B cell (primary cell): Measurements from ENCODE around the gene KCNT1.

Experiments used
- EZH2 ChIP-seq: IDR thresholded peaks from 2 replicates; pipeline ENCODE4 v1.6.1; 2012; ENCODE audit warnings: borderline replicate concordance, low read depth, mild to moderate bottlenecking, moderate library complexity, low read length; ENCODE audit not compliant: insufficient read depth, poor library complexity, severe bottlenecking
- TF ChIP-seq, protein P1 (sequence below): fragments of 200-600 bp; IDR thresholded peaks from one replicate; pipeline ENCODE4 v1.8.0; 2022; ENCODE audit warnings: antibody characterized with exemption, mild to moderate bottlenecking

DNA sequence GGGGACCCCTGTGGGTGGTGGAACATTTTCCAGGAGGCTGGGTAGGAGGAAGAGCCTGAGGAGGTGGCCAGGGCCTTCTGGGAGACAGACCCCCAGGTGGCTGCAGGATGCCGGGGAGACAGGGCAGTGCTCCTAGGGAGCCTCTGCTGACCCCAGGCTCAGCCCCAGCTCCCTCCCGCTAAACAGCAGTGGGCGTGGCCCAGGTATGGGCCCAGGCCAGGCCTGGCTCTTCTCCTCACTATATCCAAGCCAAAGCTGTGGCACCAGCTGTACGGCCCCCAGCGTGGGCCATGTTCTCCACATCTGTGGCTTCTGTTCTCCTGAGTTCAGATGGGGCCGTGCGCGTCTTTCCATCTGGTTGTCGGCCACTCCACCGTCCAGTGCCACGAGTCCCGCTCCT, 58.5 kb downstream of the KCNT1 start:
- TF ChIP-seq, protein P1, sequence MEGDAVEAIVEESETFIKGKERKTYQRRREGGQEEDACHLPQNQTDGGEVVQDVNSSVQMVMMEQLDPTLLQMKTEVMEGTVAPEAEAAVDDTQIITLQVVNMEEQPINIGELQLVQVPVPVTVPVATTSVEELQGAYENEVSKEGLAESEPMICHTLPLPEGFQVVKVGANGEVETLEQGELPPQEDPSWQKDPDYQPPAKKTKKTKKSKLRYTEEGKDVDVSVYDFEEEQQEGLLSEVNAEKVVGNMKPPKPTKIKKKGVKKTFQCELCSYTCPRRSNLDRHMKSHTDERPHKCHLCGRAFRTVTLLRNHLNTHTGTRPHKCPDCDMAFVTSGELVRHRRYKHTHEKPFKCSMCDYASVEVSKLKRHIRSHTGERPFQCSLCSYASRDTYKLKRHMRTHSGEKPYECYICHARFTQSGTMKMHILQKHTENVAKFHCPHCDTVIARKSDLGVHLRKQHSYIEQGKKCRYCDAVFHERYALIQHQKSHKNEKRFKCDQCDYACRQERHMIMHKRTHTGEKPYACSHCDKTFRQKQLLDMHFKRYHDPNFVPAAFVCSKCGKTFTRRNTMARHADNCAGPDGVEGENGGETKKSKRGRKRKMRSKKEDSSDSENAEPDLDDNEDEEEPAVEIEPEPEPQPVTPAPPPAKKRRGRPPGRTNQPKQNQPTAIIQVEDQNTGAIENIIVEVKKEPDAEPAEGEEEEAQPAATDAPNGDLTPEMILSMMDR: no peak
- no peak for TF ChIP-seq EZH2
